HG03432 (cell line): ENCODE results near the gene ARHGEF17.

Source experiments
- ATAC-seq: cut with Tn5 transposase; IDR thresholded peaks from one replicate; pipeline ENCODE4 v1.9.1; 2021; ENCODE audit warnings: mild to moderate bottlenecking, moderate library complexity; ENCODE audit not compliant: unreplicated experiment

ARHGEF17 gene

GRCh38 chr11:73292525-73292894 is 15.6 kb upstream of the ARHGEF17 start:
- ATAC-seq, result no peak

- ATAC-seq, result no peak
Measured at GRCh38 chr11:73293356-73293936, 14.6 kb upstream of the ARHGEF17 start.

GRCh38 chr11:73294604-73295003 is 13.5 kb upstream of the ARHGEF17 start:
- no peak for ATAC-seq

GRCh38 chr11:73295241-73295995 is 12.7 kb upstream of the ARHGEF17 start:
- ATAC-seq, result peak; percentile 37

GRCh38 chr11:73295996-73296318 is 12.1 kb upstream of the ARHGEF17 start:
- ATAC-seq, result no peak

- no peak for ATAC-seq
Measured at GRCh38 chr11:73296501-73297230, 11.4 kb upstream of the ARHGEF17 start.

- ATAC-seq, result no peak
Measured at GRCh38 chr11:73297231-73297590, 10.9 kb upstream of the ARHGEF17 start.

GRCh38 chr11:73297702-73298101 is 10.4 kb upstream of the ARHGEF17 start:
- ATAC-seq, result no peak

GRCh38 chr11:73298233-73298632 is 9.8 kb upstream of the ARHGEF17 start:
- no peak for ATAC-seq

- no peak for ATAC-seq
Measured at GRCh38 chr11:73299751-73300150, 8.3 kb upstream of the ARHGEF17 start.

GRCh38 chr11:73306069-73306841 is 1.8 kb upstream of the ARHGEF17 start:
- no peak for ATAC-seq

GRCh38 chr11:73306977-73307322 is 1.1 kb upstream of the ARHGEF17 start:
- no peak for ATAC-seq

GRCh38 chr11:73307323-73308002 is 613 bp upstream of the ARHGEF17 start:
- ATAC-seq, result peak; percentile 72

GRCh38 chr11:73308961-73309919 is 1.2 kb downstream of the ARHGEF17 start:
- ATAC-seq, result no peak

GRCh38 chr11:73310076-73310475 is 2.0 kb downstream of the ARHGEF17 start:
- ATAC-seq, result no peak

- ATAC-seq, result no peak
Measured at GRCh38 chr11:73310661-73311393, 2.8 kb downstream of the ARHGEF17 start.

GRCh38 chr11:73311394-73311869 is 3.4 kb downstream of the ARHGEF17 start:
- ATAC-seq, result no peak

- ATAC-seq, result no peak
Measured at GRCh38 chr11:73312036-73312435, 4.0 kb downstream of the ARHGEF17 start.

- no peak for ATAC-seq
Measured at GRCh38 chr11:73312851-73313327, 4.8 kb downstream of the ARHGEF17 start.
